DND-41 (cell line): Measurements from ENCODE around the gene MPST.

Experiments
- EZH2 ChIP-seq: IDR thresholded peaks from 3 replicates; pipeline ENCODE4 v1.6.1; 2012; ENCODE audit warnings: borderline replicate concordance, low read depth, mild to moderate bottlenecking, moderate library complexity, low read length, inconsistent platforms; ENCODE audit not compliant: severe bottlenecking
- TF ChIP-seq, protein P1 (sequence below): IDR thresholded peaks from 2 replicates; pipeline ENCODE4 v1.5.1; 2012; ENCODE audit warnings: borderline replicate concordance, low read length, moderate library complexity, mild to moderate bottlenecking; ENCODE audit not compliant: poor library complexity, severe bottlenecking; ENCODE audit errors: extremely low read depth

DNA sequence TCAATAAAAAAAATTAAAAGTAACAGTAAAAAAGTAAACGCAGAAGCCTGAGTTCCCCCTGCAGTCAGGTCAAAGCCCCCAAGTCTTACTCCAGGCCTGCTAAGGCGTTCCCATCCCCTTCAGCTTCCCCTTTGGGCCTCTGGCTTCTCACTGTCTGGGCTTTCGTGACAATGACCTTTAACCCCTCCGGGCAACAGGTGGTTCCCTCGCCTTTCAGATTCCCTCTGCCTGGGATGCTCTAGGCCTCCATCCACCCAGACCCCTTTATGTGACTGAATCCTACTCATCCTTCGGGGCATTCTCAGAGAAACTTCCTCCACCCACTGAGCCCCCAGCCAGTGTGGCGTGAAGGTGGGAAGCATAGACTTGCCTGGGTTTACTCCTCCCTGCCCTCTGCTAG is 8.0 kb downstream of the MPST start:
- TF ChIP-seq, protein P1, sequence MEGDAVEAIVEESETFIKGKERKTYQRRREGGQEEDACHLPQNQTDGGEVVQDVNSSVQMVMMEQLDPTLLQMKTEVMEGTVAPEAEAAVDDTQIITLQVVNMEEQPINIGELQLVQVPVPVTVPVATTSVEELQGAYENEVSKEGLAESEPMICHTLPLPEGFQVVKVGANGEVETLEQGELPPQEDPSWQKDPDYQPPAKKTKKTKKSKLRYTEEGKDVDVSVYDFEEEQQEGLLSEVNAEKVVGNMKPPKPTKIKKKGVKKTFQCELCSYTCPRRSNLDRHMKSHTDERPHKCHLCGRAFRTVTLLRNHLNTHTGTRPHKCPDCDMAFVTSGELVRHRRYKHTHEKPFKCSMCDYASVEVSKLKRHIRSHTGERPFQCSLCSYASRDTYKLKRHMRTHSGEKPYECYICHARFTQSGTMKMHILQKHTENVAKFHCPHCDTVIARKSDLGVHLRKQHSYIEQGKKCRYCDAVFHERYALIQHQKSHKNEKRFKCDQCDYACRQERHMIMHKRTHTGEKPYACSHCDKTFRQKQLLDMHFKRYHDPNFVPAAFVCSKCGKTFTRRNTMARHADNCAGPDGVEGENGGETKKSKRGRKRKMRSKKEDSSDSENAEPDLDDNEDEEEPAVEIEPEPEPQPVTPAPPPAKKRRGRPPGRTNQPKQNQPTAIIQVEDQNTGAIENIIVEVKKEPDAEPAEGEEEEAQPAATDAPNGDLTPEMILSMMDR = no peak
- TF ChIP-seq EZH2 = no peak
